BE2C (cell line): ENCODE measurements around the gene NOX5.
"Not testable (repeated sequence)": the region's sequence is repeated elsewhere in the genome, so short reads cannot be mapped to it uniquely, and the experiment has no call there.

Source experiments
- DNase-seq: peaks from one replicate; pipeline ENCODE4 v3.0.0-alpha.2; 2020
- H3K27me3 ChIP-seq: fragments of 250-450 bp; sonication (Bioruptor Pico); 2 replicates; pipeline ENCODE4 v1.5.1; 2020; ENCODE audit warnings: mild to moderate bottlenecking
- H3K36me3 ChIP-seq: fragments of 250-450 bp; sonication (Bioruptor Pico); 2 replicates; pipeline ENCODE4 v1.5.1; 2020; ENCODE audit warnings: mild to moderate bottlenecking
- H3K4me1 ChIP-seq: fragments of 250-450 bp; sonication (Bioruptor Pico); 2 replicates; pipeline ENCODE4 v1.5.1; 2020
- H3K4me3 ChIP-seq: 2 replicates; pipeline ENCODE4 v1.5.1; 2011; ENCODE audit warnings: low read depth, low read length
- H3K9me3 ChIP-seq: fragments of 250-450 bp; sonication (Bioruptor Pico); 2 replicates; pipeline ENCODE4 v1.5.1; 2020
- TF ChIP-seq, protein P1 (sequence below): IDR thresholded peaks from 2 replicates; pipeline ENCODE4 v1.5.1; 2012; ENCODE audit warnings: mild to moderate bottlenecking, low read depth, low read length

NOX5 gene

DNA sequence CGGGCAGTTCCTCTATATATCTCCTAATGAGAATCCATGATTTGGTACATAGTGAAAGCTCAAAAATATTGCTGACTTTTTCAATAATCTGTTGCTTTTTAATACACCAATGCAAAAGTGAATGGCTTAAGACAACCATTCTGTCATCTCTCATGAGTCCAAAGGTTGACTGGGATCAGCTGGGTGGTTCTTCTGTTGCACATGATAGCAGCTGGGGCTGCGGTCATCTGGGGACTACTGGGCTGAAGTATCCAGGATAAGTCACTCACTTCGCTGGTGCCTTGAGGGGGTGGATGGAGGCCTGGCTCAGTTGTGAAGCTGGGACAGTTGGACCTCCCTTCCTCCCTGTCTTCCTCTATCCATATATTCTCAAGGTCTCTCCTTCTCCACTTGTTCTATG lies 53.7 kb downstream of the NOX5 start:
- Histone ChIP-seq H3K9me3 (no peaks in the 10 kb centered on the region), H3K4me3 (no peak overlapping the region), H3K4me1 (peaks cover 2% of the 10 kb centered on the region; the same call in 1 of the 2 replicates), H3K36me3 (no peaks in the 10 kb centered on the region), H3K27me3 (no peaks in the 10 kb centered on the region)
- DNase-seq, result no peak
- TF ChIP-seq, protein P1, sequence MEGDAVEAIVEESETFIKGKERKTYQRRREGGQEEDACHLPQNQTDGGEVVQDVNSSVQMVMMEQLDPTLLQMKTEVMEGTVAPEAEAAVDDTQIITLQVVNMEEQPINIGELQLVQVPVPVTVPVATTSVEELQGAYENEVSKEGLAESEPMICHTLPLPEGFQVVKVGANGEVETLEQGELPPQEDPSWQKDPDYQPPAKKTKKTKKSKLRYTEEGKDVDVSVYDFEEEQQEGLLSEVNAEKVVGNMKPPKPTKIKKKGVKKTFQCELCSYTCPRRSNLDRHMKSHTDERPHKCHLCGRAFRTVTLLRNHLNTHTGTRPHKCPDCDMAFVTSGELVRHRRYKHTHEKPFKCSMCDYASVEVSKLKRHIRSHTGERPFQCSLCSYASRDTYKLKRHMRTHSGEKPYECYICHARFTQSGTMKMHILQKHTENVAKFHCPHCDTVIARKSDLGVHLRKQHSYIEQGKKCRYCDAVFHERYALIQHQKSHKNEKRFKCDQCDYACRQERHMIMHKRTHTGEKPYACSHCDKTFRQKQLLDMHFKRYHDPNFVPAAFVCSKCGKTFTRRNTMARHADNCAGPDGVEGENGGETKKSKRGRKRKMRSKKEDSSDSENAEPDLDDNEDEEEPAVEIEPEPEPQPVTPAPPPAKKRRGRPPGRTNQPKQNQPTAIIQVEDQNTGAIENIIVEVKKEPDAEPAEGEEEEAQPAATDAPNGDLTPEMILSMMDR, result no peak

DNA sequence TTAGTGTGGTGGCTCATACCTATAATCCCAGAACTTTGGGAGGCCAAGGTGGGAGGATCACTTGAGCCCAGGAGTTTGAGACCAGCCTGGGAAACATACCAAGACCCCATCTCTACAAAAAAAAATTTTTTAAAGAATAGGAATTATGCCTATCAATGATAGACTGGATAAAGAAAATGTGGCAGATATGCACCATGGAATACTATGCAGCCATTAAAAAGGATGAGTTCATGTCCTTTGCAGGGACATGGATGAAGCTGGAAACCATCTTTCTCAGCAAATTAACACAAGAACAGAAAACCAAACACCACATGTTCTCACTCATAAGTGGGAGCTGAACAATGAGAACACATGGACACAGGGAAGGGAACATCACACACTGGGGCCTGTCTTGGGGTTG lies 54.8 kb downstream of the NOX5 start:
- not testable (repeated sequence) for H3K27me3 ChIP-seq, H3K9me3 ChIP-seq, H3K4me1 ChIP-seq, DNase-seq, H3K36me3 ChIP-seq, H3K4me3 ChIP-seq

GRCh38 chr15:69069996-69070395 lies 55.5 kb downstream of the NOX5 start:
- DNase-seq, result no peak
- Histone ChIP-seq H3K27me3 (no peaks in the 10 kb centered on the region), H3K4me3 (no peak overlapping the region), H3K4me1 (peaks cover 3% of the 10 kb centered on the region), H3K36me3 (no peaks in the 10 kb centered on the region), H3K9me3 (no peaks in the 10 kb centered on the region)
- TF ChIP-seq, protein P1, result no peak

GRCh38 chr15:69070396-69070795 lies 55.9 kb downstream of the NOX5 start:
- no peaks in the 10 kb centered on the region for H3K27me3 ChIP-seq
- no peak for DNase-seq
- H3K36me3 ChIP-seq, result no peaks in the 10 kb centered on the region
- H3K9me3 ChIP-seq, result no peaks in the 10 kb centered on the region
- TF ChIP-seq, protein P1, result no peak
- no peak overlapping the region for H3K4me3 ChIP-seq
- peaks cover 5% of the 10 kb centered on the region for H3K4me1 ChIP-seq

DNA sequence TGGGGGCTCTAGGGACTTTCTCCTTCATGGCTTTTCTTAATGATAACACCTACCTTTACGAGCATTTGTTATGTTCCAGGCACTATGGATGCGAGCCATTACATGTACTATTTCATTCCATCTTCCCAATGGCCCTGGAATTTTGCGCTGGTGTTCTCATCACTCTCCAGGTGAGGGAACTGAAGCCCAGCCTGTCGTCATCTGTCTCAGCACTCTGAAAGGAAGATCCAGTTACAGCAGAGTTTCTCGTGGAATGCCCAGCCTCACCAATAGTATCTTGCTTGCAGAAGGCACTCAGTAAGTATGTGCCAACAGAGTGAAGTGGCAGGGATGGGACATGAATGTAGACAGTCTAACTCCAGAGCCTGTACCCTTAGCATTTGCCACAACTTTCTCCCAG lies 56.8 kb downstream of the NOX5 start:
- H3K4me3 ChIP-seq, result no peak overlapping the region
- no peaks in the 10 kb centered on the region for H3K9me3 ChIP-seq
- no peaks in the 10 kb centered on the region for H3K36me3 ChIP-seq
- H3K27me3 ChIP-seq, result no peaks in the 10 kb centered on the region
- TF ChIP-seq, protein P1, result no peak
- H3K4me1 ChIP-seq, result peaks cover 6% of the 10 kb centered on the region
- no peak for DNase-seq

DNA sequence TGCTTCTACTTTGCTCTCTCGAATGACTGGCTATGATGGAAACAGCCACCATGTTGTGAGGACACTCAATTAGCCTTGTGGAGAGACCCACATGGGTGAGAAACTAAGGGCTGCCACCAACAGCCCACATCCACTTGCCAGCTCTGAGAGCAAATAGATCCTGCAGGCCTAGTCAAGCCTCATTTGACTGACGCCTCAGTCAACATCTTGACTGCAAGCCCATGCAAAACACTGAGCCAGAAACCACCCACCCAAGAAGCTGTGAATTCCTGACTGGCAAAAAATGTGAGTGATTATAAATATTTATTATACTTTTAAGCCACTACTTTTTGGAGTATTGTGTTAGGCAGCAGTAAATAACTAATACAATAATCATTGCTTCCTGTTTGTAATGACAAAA lies 58.4 kb downstream of the NOX5 start:
- TF ChIP-seq, protein P1, result no peak
- Histone ChIP-seq H3K9me3 (no peaks in the 10 kb centered on the region), H3K36me3 (no peaks in the 10 kb centered on the region), H3K4me1 (peaks cover 6% of the 10 kb centered on the region), H3K4me3 (no peak overlapping the region), H3K27me3 (no peaks in the 10 kb centered on the region)
- DNase-seq, result no peak
